NCI-H1930 (cell line): Measurements from ENCODE around the gene ARPC2.
"Not testable (repeated sequence)": the region's sequence is repeated elsewhere in the genome, so short reads cannot be mapped to it uniquely, and the experiment has no call there.

ENCODE experiments used
- DNase-seq, 2 experiments: peaks; one replicate each; lab custom pipeline; 2025; lab: John Stamatoyannopoulos, UW

ARPC2 gene

DNA sequence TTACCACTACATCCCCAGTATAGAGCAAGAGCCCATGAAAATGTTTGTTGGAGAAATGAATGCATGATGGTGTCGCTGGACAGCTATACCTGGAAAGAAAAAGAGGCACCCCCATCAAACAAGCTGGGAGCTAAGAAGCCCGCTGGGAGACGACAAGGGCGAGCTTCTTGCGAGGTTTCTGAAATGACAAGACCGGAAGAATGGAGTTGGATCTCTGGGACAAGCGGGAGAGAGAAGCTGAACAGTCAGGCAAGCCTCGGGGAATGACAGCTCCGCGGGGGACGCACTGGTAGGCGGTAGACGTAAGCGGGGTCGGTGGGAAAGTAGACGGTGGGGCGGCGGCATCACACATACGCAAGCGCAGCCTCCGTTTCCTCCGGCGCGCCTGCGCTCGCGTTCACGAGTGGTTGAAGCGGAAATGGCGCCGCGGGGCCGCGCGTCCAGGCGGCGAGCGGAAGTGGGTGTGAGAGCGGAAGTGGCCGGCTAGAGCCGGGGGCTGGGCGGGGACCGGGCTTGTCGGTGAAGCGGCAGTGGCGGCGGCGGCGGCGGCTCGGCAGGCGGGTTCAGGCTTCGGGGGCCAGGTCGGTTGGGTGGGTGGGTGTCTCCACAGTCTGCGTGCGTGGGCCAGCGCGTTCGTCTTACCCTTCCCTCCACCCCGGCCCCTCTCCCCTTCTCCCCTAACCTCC is at the start of gene ARPC2:
Gene ARPC2 (plus strand): TSS at position 516 of the 686 bp plus-strand sequence. CDS start 282 bp downstream, outside the sequence.
- DNase-seq: peak; percentile 83 to 90

DNA sequence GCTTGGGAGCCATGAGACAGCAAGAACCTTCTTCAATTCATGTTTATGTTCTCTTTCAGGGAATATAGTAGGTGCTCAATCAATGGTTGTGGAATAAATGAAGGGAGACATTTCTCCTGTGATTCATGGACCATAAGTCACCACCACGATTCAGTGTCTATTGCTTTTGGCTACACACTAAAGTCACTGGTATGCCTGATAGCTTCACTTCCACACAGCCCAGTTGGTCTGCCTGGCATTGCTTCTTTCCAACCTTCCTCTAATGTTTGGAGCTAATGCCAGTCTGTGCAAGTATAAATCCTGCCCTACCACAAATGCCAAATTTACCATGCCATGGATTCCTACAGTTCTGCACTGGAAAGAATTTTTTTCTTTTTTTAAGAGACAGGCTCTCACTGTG is 49.0 kb upstream of the ARPC2 start:
- DNase-seq: no peak

GRCh38 chr2:218168635-218169462 is 48.1 kb upstream of the ARPC2 start:
- DNase-seq: peak in 1 of 2 experiments; percentile 56

GRCh38 chr2:218169757-218170546 is 47.0 kb upstream of the ARPC2 start:
- DNase-seq: no peak

- not testable (repeated sequence) for DNase-seq
Observed at GRCh38 chr2:218171744-218172143, 45.2 kb upstream of the ARPC2 start.

DNA sequence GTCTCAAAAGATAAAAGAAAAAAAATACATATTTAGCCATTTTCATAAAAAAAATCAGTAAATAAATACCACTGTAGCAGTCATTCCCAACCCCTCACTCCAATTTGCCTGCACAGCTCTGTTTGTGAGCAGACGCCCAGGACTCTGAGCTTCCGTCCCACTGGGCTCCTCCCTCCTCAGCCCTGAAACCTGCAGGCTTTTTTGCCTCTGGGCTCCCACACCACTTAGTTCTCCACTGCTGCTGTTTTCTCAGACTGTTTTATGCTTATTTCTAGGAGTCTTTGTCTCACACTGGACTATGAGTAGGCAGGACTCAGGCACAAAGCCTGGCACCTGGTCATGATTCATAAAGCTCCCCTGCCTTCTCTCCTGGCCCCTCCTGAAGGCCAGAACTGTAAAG is 44.1 kb upstream of the ARPC2 start:
- no peak for DNase-seq

- no peak for DNase-seq
Observed at GRCh38 chr2:218179782-218180181, 37.2 kb upstream of the ARPC2 start.

DNA sequence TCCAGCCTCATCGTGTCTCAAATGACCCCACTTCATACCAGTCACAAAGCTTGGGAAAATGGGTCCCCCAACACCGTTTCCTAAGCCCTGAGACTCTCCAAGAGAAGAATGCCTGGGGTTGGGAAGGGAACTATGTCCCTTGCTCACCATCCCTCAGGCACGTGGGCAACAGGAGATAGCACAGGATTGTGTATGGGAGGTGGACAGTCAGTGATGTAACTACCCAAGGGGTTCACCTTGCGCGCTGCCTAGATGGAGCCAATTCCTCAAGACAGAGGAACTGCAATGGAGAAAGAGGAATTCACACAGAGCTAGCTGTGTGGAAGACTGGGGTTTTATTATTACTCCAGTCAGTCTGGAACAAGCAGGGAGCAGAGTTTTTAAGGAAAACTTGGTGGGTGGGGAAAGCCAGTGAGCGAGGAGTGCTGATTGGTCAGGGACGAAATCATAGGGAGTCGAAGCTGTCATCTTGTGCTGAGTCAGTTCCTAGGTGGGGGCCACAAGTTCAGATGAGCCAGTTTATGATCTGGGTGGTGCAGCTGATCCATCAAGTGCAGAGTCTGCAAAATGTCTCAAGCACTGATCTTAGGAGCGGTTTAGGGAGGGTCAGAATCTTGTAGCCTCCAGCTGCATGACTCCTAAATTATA is 36.4 kb upstream of the ARPC2 start:
- no peak for DNase-seq

GRCh38 chr2:218184331-218184730 is 32.7 kb upstream of the ARPC2 start:
- DNase-seq: no peak

- DNase-seq: peak; percentile 23 to 24
Observed at GRCh38 chr2:218186355-218186766, 30.6 kb upstream of the ARPC2 start.

DNA sequence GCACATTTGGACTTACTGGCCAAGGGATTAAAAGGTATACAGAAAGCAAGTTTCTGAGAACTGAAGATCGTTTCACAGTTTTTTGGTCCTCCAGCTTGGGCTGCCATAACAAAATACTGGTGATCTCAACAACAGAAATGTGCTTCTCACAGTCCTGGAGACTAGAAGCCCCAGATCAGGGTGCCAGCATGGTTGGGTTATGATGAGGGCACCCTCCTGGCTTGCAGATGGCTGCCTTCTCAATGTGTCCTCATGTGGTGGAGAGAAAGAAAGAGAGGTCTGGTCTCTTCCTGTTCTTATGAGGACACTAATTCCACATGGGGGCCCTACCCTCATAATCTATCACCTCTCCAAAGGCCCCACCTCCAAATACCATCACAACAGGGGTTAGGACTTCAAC is 30.1 kb upstream of the ARPC2 start:
- no peak for DNase-seq

DNA sequence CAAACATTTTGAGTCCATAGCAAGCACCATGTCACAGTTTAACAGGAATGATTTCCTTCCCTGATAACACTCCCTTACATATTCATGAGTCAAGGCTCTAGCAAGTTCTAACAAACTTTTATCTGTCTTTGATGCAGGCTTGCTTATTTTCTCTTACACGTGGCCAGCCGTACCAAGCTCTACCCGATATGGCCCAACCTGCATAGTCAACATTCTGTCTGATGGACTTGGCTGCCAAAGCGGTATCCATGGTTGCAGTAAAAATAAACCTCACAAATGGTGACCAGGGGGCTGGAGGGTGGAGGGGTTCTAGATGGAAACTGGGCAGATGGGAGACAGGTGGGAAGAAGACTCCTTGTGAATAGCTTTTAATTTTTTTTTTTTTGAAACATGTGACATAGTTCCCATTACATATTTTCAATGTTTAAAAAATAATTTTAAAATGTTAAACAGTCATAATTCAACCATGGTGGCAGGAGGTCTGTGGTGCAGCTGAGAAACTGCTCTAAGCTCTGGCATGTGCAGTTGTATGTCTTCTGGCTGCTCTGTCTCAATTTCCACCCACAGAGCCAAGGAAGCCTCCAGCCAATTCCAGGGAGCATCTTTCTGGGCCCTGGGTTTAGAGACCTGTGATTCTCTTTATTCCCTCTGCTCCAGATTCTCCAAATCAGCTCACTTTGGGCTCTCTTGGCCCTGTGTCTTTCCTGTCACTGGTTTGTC is 29.5 kb upstream of the ARPC2 start:
- DNase-seq: no peak

DNA sequence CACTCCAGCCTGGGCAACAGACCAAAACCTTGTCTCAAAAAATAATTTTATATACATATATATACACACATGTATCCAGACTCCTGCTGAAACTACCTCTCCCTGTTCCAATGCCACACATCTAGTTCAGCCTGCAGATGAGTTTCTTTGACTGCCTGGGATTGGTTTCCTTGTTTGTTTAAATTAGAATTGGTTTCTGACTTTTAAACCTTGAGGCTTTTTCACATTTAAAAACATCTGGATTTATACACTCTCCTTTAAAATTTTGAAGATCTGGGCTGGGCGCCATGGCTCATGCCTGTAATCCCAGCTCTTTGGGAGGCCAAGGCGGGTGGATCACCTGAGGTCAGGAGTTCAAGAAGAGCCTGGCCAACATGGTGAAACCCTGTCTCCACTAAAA is 28.5 kb upstream of the ARPC2 start:
- no peak for DNase-seq

GRCh38 chr2:218192902-218193430 is 24.0 kb upstream of the ARPC2 start:
- DNase-seq: no peak

DNA sequence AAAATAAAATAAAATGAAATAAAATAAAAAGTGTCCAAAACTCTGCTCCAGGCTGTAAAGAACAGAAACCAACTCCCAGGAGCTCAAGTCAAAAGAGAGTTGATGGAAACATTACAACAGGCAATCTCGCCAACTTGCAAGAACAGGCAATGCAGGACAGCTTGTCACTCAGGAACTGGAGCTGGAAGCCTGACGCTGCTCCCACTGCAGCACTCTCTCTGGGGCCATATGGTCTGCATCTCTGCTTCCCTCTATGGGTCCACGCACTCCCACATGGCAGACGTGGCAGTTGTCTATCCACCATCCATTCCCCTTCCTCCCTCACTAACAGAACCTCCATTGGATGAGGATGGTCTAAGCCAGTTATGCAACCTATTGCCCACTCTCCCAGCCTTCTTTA is 23.3 kb upstream of the ARPC2 start:
- DNase-seq: no peak

DNA sequence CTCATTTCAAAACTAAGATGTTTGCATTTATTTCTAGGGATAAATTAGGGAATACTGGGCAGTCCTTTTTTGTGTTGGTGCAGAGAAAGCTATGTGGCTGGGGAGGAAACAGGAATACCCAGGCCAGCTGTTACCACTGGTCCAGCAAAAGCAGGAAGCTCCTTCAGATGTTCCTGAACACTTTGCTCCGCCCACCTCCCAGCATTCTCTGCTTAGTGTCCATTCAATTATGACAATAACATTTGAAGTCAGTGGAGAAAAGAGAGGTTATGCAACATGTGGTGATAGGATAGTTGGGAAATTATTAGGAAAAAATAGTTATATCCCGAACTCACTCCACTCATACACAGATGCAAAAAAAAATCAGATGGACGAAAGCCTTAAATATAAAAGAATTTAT is 22.1 kb upstream of the ARPC2 start:
- no peak for DNase-seq

- DNase-seq: no peak
Observed at GRCh38 chr2:218196974-218197373, 20.0 kb upstream of the ARPC2 start.

- DNase-seq: no peak
Observed at GRCh38 chr2:218202266-218202665, 14.7 kb upstream of the ARPC2 start.

- DNase-seq: no peak
Observed at GRCh38 chr2:218209078-218209477, 7.9 kb upstream of the ARPC2 start.

DNA sequence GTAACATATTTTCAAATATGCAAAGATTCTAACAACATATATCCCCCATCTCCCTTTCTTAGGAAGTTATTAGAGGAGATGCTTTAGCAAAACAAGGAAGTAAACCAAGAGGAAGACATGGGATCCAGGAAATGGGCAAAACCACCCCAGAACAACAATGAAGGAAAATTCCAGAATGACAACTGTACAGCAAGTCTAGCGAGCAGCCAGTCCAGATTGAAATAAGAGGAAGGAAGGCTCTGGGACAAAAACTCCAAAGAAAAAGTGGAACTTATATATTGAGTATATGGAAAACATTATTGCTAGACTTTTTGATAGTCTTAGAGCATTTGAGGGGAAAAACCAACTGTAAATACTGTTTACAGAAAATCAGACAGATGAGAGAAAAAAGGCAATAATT is 2.9 kb upstream of the ARPC2 start:
- DNase-seq: no peak

- DNase-seq: no peak
Observed at GRCh38 chr2:218216336-218216673, 684 bp upstream of the ARPC2 start.
